ENCODE results near the gene APLN.

GRCh38 chrX:129688097-129688496 lies 33.3 kb upstream of the APLN start:
- TF ChIP-seq RAD21 (conservative IDR thresholded peaks at IDR 0.05) = no peak
- TF ChIP-seq EZH2 (IDR thresholded peaks at IDR 0.05; ENCODE audit: borderline replicate concordance, insufficient read depth, low read length, poor library complexity, severe bottlenecking) = no peak
- TF ChIP-seq POLR2AphosphoS5 (IDR thresholded peaks at IDR 0.05) = no peak
- TF ChIP-seq CTCF (IDR thresholded peaks at IDR 0.05; ENCODE audit: poor library complexity, severe bottlenecking) = no peak
- TF ChIP-seq REST (IDR thresholded peaks at IDR 0.05; ENCODE audit: borderline replicate concordance) = no peak
- no peak for TF ChIP-seq TAF1 (IDR thresholded peaks at IDR 0.05; ENCODE audit: low read depth)
- no peak for TF ChIP-seq SMC3 (conservative IDR thresholded peaks at IDR 0.05; ENCODE audit: poor library complexity)
- TF ChIP-seq EP300 (conservative IDR thresholded peaks at IDR 0.05; ENCODE audit: poor library complexity, severe bottlenecking) = no peak
- TF ChIP-seq MXI1 (conservative IDR thresholded peaks at IDR 0.05; ENCODE audit: poor library complexity, severe bottlenecking) = no peak

Data from neural cell (in vitro differentiated cells).